Body of pancreas (tissue), 4 donors: ENCODE results near the gene TSPAN3. TPM values are rescaled to one million over a fixed set of nuclear protein-coding genes. Genes with fewer than 3 reads are reported as not detected.

Experiments
- ATAC-seq: fragments of 150-250 bp; one replicate; pipeline ENCODE4 v1.9.1; 2016
- DNase-seq, 4 donors: peaks; one replicate each; pipeline ENCODE4 v3.0.0-alpha.2; 2019
- H3K27ac ChIP-seq, 4 donors: fragments of 200-600 bp; sonication (generic); 1 replicate in 3 of 4; 2 replicates in 1 of 4; pipeline versions ENCODE4 v1.5.1 to v1.6.1; 2016 to 2019; ENCODE audit warnings: mild to moderate bottlenecking in 1 of 4, mixed read lengths in 1 of 4, moderate library complexity in 1 of 4
- H3K27me3 ChIP-seq, 2 donors: fragments of 200-600 bp; sonication (generic); one replicate each; pipeline ENCODE4 v1.6.0; 2016; ENCODE audit warnings: mild to moderate bottlenecking in 1 of 2
- H3K36me3 ChIP-seq, 2 donors: fragments of 200-600 bp; sonication (generic); replicated peaks in 1 of 2; 2 replicates each; pipeline ENCODE4 v1.5.1; 2016; ENCODE audit warnings: low read depth in 2 of 2; ENCODE audit not compliant: insufficient read depth in 1 of 2
- H3K4me1 ChIP-seq: fragments of 200-600 bp; sonication (generic); one replicate; pipeline ENCODE4 v1.6.0; 2016
- H3K4me3 ChIP-seq, 2 donors: fragments of 200-600 bp; sonication (generic); 1 replicate in 1 of 2; 2 replicates in 1 of 2; pipeline ENCODE4 v1.5.1; 2016 to 2019
- H3K9me3 ChIP-seq, 3 donors: fragments of 200-600 bp; sonication (generic); 1 replicate in 2 of 3; 2 replicates in 1 of 3; pipeline ENCODE4 v1.5.1; 2016
- CTCF ChIP-seq, 7 experiments: fragments of 450-650 bp in 4 of 7; fragments of 200-600 bp in 3 of 7; sonication (generic) in 3 of 7; IDR thresholded peaks; one replicate each; pipeline ENCODE4 v1.5.1; 2016 to 2019; ENCODE audit warnings: antibody characterized with exemption in 7 of 7
- POLR2A ChIP-seq, 3 donors: fragments of 450-650 bp; IDR thresholded peaks; one replicate each; pipeline ENCODE4 v1.6.1; 2016; ENCODE audit warnings: antibody characterized with exemption in 3 of 3, mild to moderate bottlenecking in 2 of 3
- WGBS, 2 donors: methylation state at CpG; one replicate each; pipeline ENCODE4 v1.1.5; 2017; 5-methylcytosine and 5-hydroxymethylcytosine counted together
- intact Hi-C: fragments of 100-400 bp; cut with DNase I; formaldehyde crosslinking; loops from one replicate; pipeline ENCODE4 v1.15.1; 2023
- total RNA-seq, 2 donors: library from RNA; depleted of rRNA; stranded (reverse); fragments of >200 nt; gene quantifications; one replicate each; pipeline ENCODE4 v1.1.0, GENCODE V29; 2016

The TSPAN3 gene
- total RNA-seq, 2 donors from 2014 or later = 99.1 to 118 TPM

GRCh38 chr15:77096541-77096940 is 25.6 kb upstream of the TSPAN3 start:
- Histone ChIP-seq H3K4me1 (no peaks in the 10 kb centered on the region), H3K27ac (no peak overlapping the region), H3K27me3 (no peaks in the 10 kb centered on the region), H3K9me3 (no peaks in the 10 kb centered on the region), H3K4me3 (no peak overlapping the region), H3K36me3 (no peaks in the 10 kb centered on the region)
- intact Hi-C loops = no loop called here
- WGBS, 2 donors = 80 to 94% methylated on average over 5 to 6 of the region's 7 CpGs
- TF ChIP-seq POLR2A (IDR thresholded peaks at IDR 0.05) (no peak), CTCF (IDR thresholded peaks at IDR 0.05) (no peak)
- no peak for DNase-seq
- no peak for ATAC-seq

- TF ChIP-seq CTCF (IDR thresholded peaks at IDR 0.05) = no peak
- TF ChIP-seq POLR2A (IDR thresholded peaks at IDR 0.05) = no peak
- no peak for ATAC-seq
Observed at GRCh38 chr15:77096138-77096537, 25.2 kb upstream of the TSPAN3 start.

DNA sequence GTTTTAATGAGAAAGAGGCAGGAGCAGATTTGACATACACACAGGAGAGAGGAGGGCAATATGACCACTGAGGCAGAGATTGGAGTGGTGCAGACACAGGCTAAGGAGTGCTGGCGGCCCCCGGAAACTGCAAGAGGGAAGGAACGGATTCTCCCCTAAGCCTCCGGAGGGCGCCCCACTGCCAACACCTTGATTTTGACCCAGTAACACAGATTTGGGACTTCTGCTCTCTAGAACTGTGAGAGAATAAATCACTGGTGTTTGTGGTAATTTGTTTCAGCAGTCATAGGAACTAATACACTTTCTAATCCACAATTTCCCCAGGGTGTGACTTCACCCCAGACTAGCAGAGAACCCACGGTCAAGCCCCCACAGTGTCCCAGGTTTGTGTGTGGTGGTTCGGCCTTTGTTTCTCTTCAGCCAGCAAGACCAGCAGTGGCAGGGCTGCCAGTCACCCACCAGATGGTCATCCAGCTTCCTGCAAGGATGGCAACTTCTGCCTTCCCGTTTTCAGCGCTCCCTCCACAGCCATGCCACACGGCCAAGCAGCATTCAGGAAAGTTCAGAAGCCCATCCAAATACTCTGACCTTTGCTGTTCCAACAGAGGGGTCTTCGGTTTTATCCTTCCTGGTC is 23.6 kb upstream of the TSPAN3 start:
- Histone ChIP-seq H3K4me1 (no peaks in the 10 kb centered on the region), H3K27me3 (no peaks in the 10 kb centered on the region), H3K36me3 (no peaks in the 10 kb centered on the region), H3K9me3 (no peaks in the 10 kb centered on the region), H3K27ac (no peak overlapping the region), H3K4me3 (no peak overlapping the region)
- 74 to 89% methylated on average over 11 of the region's 11 CpGs for WGBS, 2 donors
- no peak for ATAC-seq
- intact Hi-C loops = no loop called here
- TF ChIP-seq POLR2A (IDR thresholded peaks at IDR 0.05) = no peak
- TF ChIP-seq CTCF (IDR thresholded peaks at IDR 0.05) = no peak
- no peak for DNase-seq

More at GRCh38 chr15:77096138-77096537, 25.2 kb upstream of the TSPAN3 start:
- intact Hi-C loops = no loop called here
- Histone ChIP-seq H3K27me3 (no peaks in the 10 kb centered on the region), H3K36me3 (no peaks in the 10 kb centered on the region), H3K4me1 (no peaks in the 10 kb centered on the region), H3K9me3 (no peaks in the 10 kb centered on the region), H3K27ac (no peak overlapping the region), H3K4me3 (no peak overlapping the region)
- 62 to 78% methylated on average over 4 of the region's 4 CpGs for WGBS, 2 donors
- no peak for DNase-seq

- intact Hi-C loops = no loop called here
- DNase-seq = no peak
- no peak overlapping the region for H3K4me3 ChIP-seq
- no peaks in the 10 kb centered on the region for H3K36me3 ChIP-seq
- H3K4me1 ChIP-seq = no peaks in the 10 kb centered on the region
- 74 to 83% methylated on average over 1 of the region's 1 CpG for WGBS, 2 donors
- no peak overlapping the region for H3K27ac ChIP-seq
- TF ChIP-seq POLR2A (IDR thresholded peaks at IDR 0.05) (no peak), CTCF (IDR thresholded peaks at IDR 0.05) (no peak)
- H3K27me3 ChIP-seq = no peaks in the 10 kb centered on the region
- no peaks in the 10 kb centered on the region for H3K9me3 ChIP-seq
- ATAC-seq = no peak
Observed at GRCh38 chr15:77093436-77093835, 22.5 kb upstream of the TSPAN3 start.

DNA sequence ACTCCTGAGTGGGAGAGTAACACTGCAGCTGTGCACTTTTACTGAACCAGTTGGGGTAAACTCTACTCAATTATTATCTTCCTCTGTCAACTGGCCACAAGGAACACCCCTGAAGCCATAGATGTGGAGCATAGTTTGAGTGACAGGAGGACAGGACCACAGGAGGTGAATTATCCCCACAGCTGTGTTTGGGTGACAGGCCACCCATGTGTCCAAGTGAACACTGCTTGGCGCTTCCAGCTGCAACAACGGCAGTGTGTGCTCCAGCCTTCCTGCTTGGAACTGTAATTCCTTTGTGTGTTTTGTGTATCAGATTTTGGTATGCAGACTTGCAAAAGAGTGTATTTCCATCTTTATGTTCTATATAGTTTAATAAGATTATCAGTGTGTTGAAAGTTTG is 20.2 kb upstream of the TSPAN3 start:
- no peaks in the 10 kb centered on the region for H3K27me3 ChIP-seq
- 83 to 86% methylated on average over 2 of the region's 2 CpGs for WGBS, 2 donors
- no peaks in the 10 kb centered on the region for H3K4me1 ChIP-seq
- no peak overlapping the region for H3K4me3 ChIP-seq
- DNase-seq (no peak), ATAC-seq (no peak)
- TF ChIP-seq CTCF (IDR thresholded peaks at IDR 0.05) = no peak
- no peak for TF ChIP-seq POLR2A (IDR thresholded peaks at IDR 0.05)
- no peaks in the 10 kb centered on the region for H3K36me3 ChIP-seq
- H3K27ac ChIP-seq = no peak overlapping the region
- H3K9me3 ChIP-seq = no peaks in the 10 kb centered on the region
- intact Hi-C loops = no loop called here
